ENCODE measurements around the gene CFAP210.

DNA sequence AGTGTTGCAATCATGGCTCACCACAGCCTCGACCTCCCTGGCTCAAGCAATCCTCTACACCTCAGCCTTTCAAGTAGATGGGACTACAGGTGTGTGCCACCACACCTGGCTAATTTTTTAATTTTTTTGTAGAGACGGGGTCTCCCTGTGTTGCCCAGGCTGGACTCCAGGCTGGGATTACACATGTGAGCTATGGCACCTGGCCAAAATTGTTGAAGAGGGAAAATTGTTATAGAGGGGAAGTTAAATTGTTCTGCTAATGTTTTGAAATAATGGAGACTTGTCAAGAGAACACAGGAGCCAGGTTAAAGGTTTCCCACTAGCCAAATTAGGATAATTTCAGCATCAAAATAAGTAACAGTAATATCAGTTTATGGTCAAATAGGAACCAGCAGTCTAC is 84.9 kb downstream of the CFAP210 start:
- no peak for TF ChIP-seq CREB1 (IDR thresholded peaks at IDR 0.05; ENCODE audit: low read depth)
- TF ChIP-seq SMC3 (IDR thresholded peaks at IDR 0.05; ENCODE audit: borderline replicate concordance, low read length), result no peak
- TF ChIP-seq GABPA (IDR thresholded peaks at IDR 0.05; ENCODE audit: low read depth), result no peak
- TF ChIP-seq POLR2AphosphoS2 (IDR thresholded peaks at IDR 0.05; ENCODE audit: low read depth, low read length), result no peak
- TF ChIP-seq TAF1 (IDR thresholded peaks at IDR 0.05; ENCODE audit: borderline replicate concordance, low read depth, low read length), result no peak
- TF ChIP-seq, protein P1, sequence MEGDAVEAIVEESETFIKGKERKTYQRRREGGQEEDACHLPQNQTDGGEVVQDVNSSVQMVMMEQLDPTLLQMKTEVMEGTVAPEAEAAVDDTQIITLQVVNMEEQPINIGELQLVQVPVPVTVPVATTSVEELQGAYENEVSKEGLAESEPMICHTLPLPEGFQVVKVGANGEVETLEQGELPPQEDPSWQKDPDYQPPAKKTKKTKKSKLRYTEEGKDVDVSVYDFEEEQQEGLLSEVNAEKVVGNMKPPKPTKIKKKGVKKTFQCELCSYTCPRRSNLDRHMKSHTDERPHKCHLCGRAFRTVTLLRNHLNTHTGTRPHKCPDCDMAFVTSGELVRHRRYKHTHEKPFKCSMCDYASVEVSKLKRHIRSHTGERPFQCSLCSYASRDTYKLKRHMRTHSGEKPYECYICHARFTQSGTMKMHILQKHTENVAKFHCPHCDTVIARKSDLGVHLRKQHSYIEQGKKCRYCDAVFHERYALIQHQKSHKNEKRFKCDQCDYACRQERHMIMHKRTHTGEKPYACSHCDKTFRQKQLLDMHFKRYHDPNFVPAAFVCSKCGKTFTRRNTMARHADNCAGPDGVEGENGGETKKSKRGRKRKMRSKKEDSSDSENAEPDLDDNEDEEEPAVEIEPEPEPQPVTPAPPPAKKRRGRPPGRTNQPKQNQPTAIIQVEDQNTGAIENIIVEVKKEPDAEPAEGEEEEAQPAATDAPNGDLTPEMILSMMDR (IDR thresholded peaks at IDR 0.05 in 2 of 3, conservative IDR thresholded peaks at IDR 0.05 in 1 of 3; ENCODE audit: control insufficient read depth in 2 of 3, extremely low read depth in 1 of 3, insufficient read depth in 1 of 3, low read depth in 3 of 3, low read length in 3 of 3), result no peak
- TF ChIP-seq MXI1 (IDR thresholded peaks at IDR 0.05; ENCODE audit: low read depth, low read length), result no peak
- TF ChIP-seq, protein P2, sequence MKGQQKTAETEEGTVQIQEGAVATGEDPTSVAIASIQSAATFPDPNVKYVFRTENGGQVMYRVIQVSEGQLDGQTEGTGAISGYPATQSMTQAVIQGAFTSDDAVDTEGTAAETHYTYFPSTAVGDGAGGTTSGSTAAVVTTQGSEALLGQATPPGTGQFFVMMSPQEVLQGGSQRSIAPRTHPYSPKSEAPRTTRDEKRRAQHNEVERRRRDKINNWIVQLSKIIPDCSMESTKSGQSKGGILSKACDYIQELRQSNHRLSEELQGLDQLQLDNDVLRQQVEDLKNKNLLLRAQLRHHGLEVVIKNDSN (IDR thresholded peaks at IDR 0.05; ENCODE audit: borderline replicate concordance, extremely low read length, insufficient read depth, low read depth, low read length), result no peak
- TF ChIP-seq EP300 (IDR thresholded peaks at IDR 0.05; ENCODE audit: borderline replicate concordance in 1 of 2, control insufficient read depth in 1 of 2, low read depth in 2 of 2, low read length in 2 of 2), result no peak
- TF ChIP-seq JUNB (IDR thresholded peaks at IDR 0.05), result no peak
- no peak for TF ChIP-seq POLR2A (IDR thresholded peaks at IDR 0.05; ENCODE audit: low read depth, low read length)

Measured in GM12878 (cell line).